ENCODE results near the gene CHEK1.

Gene CHEK1

GRCh38 chr11:125663910-125664309 lies 38.9 kb downstream of the CHEK1 start:
- TF ChIP-seq CTCF (IDR thresholded peaks at IDR 0.05; ENCODE audit: extremely low read depth, missing control alignments): no peak
- no peak for DNase-seq (ENCODE audit: low spot score)

DNA sequence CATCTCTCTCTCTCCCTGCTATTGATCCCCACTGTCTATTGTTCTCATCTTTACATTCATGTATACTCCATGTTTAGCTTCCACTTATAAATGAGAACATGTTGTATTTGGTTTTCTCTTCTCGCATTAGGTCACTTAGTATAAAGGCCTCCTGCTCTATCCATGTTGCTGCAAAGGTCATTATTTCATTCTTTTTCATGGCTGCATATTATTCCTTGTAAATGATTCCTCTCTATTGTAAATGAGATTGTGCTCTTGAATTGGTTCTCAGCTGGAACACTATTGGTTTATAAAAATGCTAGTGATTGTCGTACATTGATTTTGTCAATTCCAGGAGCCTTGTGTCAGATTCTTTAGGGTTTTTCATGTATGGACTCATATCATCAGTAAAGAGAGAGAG lies 42.2 kb downstream of the CHEK1 start:
- no peak for TF ChIP-seq CTCF (IDR thresholded peaks at IDR 0.05; ENCODE audit: extremely low read depth, missing control alignments)
- no peak for DNase-seq (ENCODE audit: low spot score)

GRCh38 chr11:125670172-125670571 lies 45.2 kb downstream of the CHEK1 start:
- DNase-seq (ENCODE audit: low spot score): no peak
- TF ChIP-seq CTCF (IDR thresholded peaks at IDR 0.05; ENCODE audit: extremely low read depth, missing control alignments): no peak

GRCh38 chr11:125671561-125671960 lies 46.6 kb downstream of the CHEK1 start:
- TF ChIP-seq CTCF (IDR thresholded peaks at IDR 0.05; ENCODE audit: extremely low read depth, missing control alignments): no peak
- DNase-seq (ENCODE audit: low spot score): no peak

- no peak for TF ChIP-seq CTCF (IDR thresholded peaks at IDR 0.05; ENCODE audit: extremely low read depth, missing control alignments)
- no peak for DNase-seq (ENCODE audit: low spot score)
These were observed 49.2 kb downstream of the CHEK1 start for GRCh38 chr11:125674210-125674609.

GRCh38 chr11:125675196-125675595 lies 50.2 kb downstream of the CHEK1 start:
- DNase-seq (ENCODE audit: low spot score): no peak
- TF ChIP-seq CTCF (IDR thresholded peaks at IDR 0.05; ENCODE audit: extremely low read depth, missing control alignments): no peak

- no peak for DNase-seq (ENCODE audit: low spot score)
- no peak for TF ChIP-seq CTCF (IDR thresholded peaks at IDR 0.05; ENCODE audit: extremely low read depth, missing control alignments)
These were observed 54.4 kb downstream of the CHEK1 start for GRCh38 chr11:125679397-125679796.

All from GM20000 (cell line).